Tibial artery (tissue), 4 donors: Measurements from ENCODE around the gene ADAMTSL2.

Experiments
- DNase-seq, 2 donors: peaks; one replicate each; pipeline ENCODE4 v3.0.0-alpha.2; 2019
- H3K27ac ChIP-seq, 2 donors: fragments of 200-600 bp; sonication (generic) in 1 of 2; 1 replicate in 1 of 2; 2 replicates in 1 of 2; pipeline ENCODE4 v1.5.1; 2018 to 2019; ENCODE audit warnings: mild to moderate bottlenecking in 1 of 2
- H3K27me3 ChIP-seq, 2 donors: fragments of 200-600 bp; sonication (generic) in 1 of 2; one replicate each; pipeline versions ENCODE4 v1.5.1 to v1.6.0; 2016 to 2019
- H3K36me3 ChIP-seq, 3 donors: fragments of 200-600 bp; sonication (generic) in 2 of 3; one replicate each; pipeline ENCODE4 v1.5.1; 2016 to 2019; ENCODE audit warnings: mild to moderate bottlenecking in 2 of 3
- H3K4me1 ChIP-seq, 4 donors: fragments of 200-600 bp; sonication (generic) in 2 of 4; 1 replicate in 3 of 4; 2 replicates in 1 of 4; pipeline ENCODE4 v1.5.1; 2016 to 2019
- H3K4me3 ChIP-seq, 2 donors: fragments of 200-600 bp; sonication (generic) in 1 of 2; 1 replicate in 1 of 2; 2 replicates in 1 of 2; pipeline ENCODE4 v1.5.1; 2018 to 2019; ENCODE audit warnings: mild to moderate bottlenecking in 2 of 2
- H3K9me3 ChIP-seq, 3 donors: fragments of 200-600 bp; sonication (generic) in 1 of 3; one replicate each; pipeline ENCODE4 v1.5.1; 2016 to 2019
- CTCF ChIP-seq, 2 experiments: fragments of 200-600 bp in 1 of 2; fragments of 450-650 bp in 1 of 2; IDR thresholded peaks; one replicate each; pipeline ENCODE4 v1.5.1; 2017 to 2019; ENCODE audit warnings: antibody characterized with exemption in 2 of 2, mild to moderate bottlenecking in 1 of 2, moderate library complexity in 1 of 2
- intact Hi-C: fragments of 100-400 bp; cut with DNase I; formaldehyde crosslinking; loops from one replicate; pipeline ENCODE4 v1.15.0; 2023; ENCODE audit warnings: low total_unique reads

ADAMTSL2 gene

GRCh38 chr9:133585481-133586351 is 51.2 kb downstream of the ADAMTSL2 start:
- no peak overlapping the region for H3K4me3 ChIP-seq
- no peak overlapping the region for H3K27ac ChIP-seq
- no peaks in the 10 kb centered on the region for H3K36me3 ChIP-seq
- no peaks in the 10 kb centered on the region for H3K9me3 ChIP-seq
- intact Hi-C loops, result no loop called here
- peaks cover 0 to 75% of the 10 kb centered on the region in 2 donors for H3K27me3 ChIP-seq
- peaks cover 0 to 23% (median 17%) of the 10 kb centered on the region in 4 donors for H3K4me1 ChIP-seq
- no peak for TF ChIP-seq CTCF (IDR thresholded peaks at IDR 0.05)
- DNase-seq, result no peak

GRCh38 chr9:133587051-133587450 is 52.5 kb downstream of the ADAMTSL2 start:
- H3K4me1 ChIP-seq, result peaks cover 0 to 23% (median 17%) of the 10 kb centered on the region in 4 donors

GRCh38 chr9:133587466-133587865 is 53.0 kb downstream of the ADAMTSL2 start:
- H3K36me3 ChIP-seq, result no peaks in the 10 kb centered on the region
- DNase-seq, result no peak
- no peak overlapping the region for H3K4me3 ChIP-seq
- intact Hi-C loops, result no loop called here
- no peak for TF ChIP-seq CTCF (IDR thresholded peaks at IDR 0.05)
- H3K27me3 ChIP-seq, result peaks cover 0 to 80% of the 10 kb centered on the region in 2 donors
- H3K9me3 ChIP-seq, result no peaks in the 10 kb centered on the region
- H3K4me1 ChIP-seq, result peaks cover 0 to 23% (median 17%) of the 10 kb centered on the region in 4 donors
- no peak overlapping the region for H3K27ac ChIP-seq

More at GRCh38 chr9:133587051-133587450, 52.5 kb downstream of the ADAMTSL2 start:
- H3K9me3 ChIP-seq, result no peaks in the 10 kb centered on the region
- no peaks in the 10 kb centered on the region for H3K36me3 ChIP-seq
- H3K27me3 ChIP-seq, result peaks cover 0 to 80% of the 10 kb centered on the region in 2 donors
- intact Hi-C loops, result no loop called here
- no peak for TF ChIP-seq CTCF (IDR thresholded peaks at IDR 0.05)
- no peak overlapping the region for H3K4me3 ChIP-seq
- no peak for DNase-seq
- no peak overlapping the region for H3K27ac ChIP-seq

- Histone ChIP-seq H3K4me3 (no peak overlapping the region), H3K4me1 (peaks cover 0 to 15% (median 12%) of the 10 kb centered on the region in 4 donors), H3K9me3 (no peaks in the 10 kb centered on the region), H3K27me3 (peaks cover 0 to 78% of the 10 kb centered on the region in 2 donors), H3K27ac (no peak overlapping the region), H3K36me3 (no peaks in the 10 kb centered on the region)
- intact Hi-C loops, result no loop called here
- no peak for DNase-seq
- TF ChIP-seq CTCF (IDR thresholded peaks at IDR 0.05), result no peak
Observed at GRCh38 chr9:133589454-133590227, 55.1 kb downstream of the ADAMTSL2 start.

- Histone ChIP-seq H3K27me3 (peaks cover 0 to 79% of the 10 kb centered on the region in 2 donors), H3K9me3 (no peaks in the 10 kb centered on the region), H3K36me3 (no peaks in the 10 kb centered on the region), H3K27ac (no peak overlapping the region), H3K4me1 (peaks cover 0 to 8% (median 6%) of the 10 kb centered on the region in 4 donors), H3K4me3 (no peak overlapping the region)
- intact Hi-C loops, result no loop called here
- DNase-seq, result no peak
- no peak for TF ChIP-seq CTCF (IDR thresholded peaks at IDR 0.05)
Observed at GRCh38 chr9:133590231-133590855, 55.8 kb downstream of the ADAMTSL2 start.
